A549 (cell line): Measurements from ENCODE around the gene APOM.

Experiments used
- JUN ChIP-seq, 2 experiments: fragments of >200 bp; sonication (Bioruptor Twin); formaldehyde crosslinking; IDR thresholded peaks; 2 replicates in 1 of 2; 3 replicates in 1 of 2; pipeline ENCODE4 v1.6.1; 2016 to 2017
- MYC ChIP-seq: IDR thresholded peaks from 2 replicates; pipeline ENCODE4 v1.6.1; 2012; ENCODE audit warnings: mild to moderate bottlenecking, inconsistent platforms, low read length, improper control_type of control experiment, borderline replicate concordance
- NR3C1 ChIP-seq: fragments of >200 bp; sonication (Bioruptor Twin); formaldehyde crosslinking; IDR thresholded peaks from 3 replicates; pipeline ENCODE4 v1.6.1; 2017
- POLR2A ChIP-seq: IDR thresholded peaks from 2 replicates; pipeline ENCODE4 v1.6.1; 2012; ENCODE audit warnings: mild to moderate bottlenecking, low read length
- RAD21 ChIP-seq, 2 experiments: fragments of >200 bp in 1 of 2; sonication (Bioruptor Twin) in 1 of 2; formaldehyde crosslinking in 1 of 2; IDR thresholded peaks in 1 of 2; conservative IDR thresholded peaks in 1 of 2; 2 replicates in 1 of 2; 3 replicates in 1 of 2; pipeline ENCODE4 v1.6.1; 2012 to 2018; ENCODE audit warnings: inconsistent platforms in 1 of 2
- ZFP36 ChIP-seq: fragments of 450-650 bp; IDR thresholded peaks from 2 replicates; pipeline ENCODE4 v1.6.1; 2014; ENCODE audit warnings: borderline replicate concordance; ENCODE audit not compliant: partially characterized antibody
- ZSCAN20 ChIP-seq: fragments of 250-450 bp; sonication (Bioruptor Pico); IDR thresholded peaks from 2 replicates; pipeline ENCODE4 v1.8.0; 2022; ENCODE audit warnings: mild to moderate bottlenecking, moderate library complexity
- TF ChIP-seq, protein P1 (sequence below): fragments of >200 bp; sonication (Bioruptor Twin); formaldehyde crosslinking; IDR thresholded peaks from 3 replicates; pipeline ENCODE4 v1.5.1; 2016

DNA sequence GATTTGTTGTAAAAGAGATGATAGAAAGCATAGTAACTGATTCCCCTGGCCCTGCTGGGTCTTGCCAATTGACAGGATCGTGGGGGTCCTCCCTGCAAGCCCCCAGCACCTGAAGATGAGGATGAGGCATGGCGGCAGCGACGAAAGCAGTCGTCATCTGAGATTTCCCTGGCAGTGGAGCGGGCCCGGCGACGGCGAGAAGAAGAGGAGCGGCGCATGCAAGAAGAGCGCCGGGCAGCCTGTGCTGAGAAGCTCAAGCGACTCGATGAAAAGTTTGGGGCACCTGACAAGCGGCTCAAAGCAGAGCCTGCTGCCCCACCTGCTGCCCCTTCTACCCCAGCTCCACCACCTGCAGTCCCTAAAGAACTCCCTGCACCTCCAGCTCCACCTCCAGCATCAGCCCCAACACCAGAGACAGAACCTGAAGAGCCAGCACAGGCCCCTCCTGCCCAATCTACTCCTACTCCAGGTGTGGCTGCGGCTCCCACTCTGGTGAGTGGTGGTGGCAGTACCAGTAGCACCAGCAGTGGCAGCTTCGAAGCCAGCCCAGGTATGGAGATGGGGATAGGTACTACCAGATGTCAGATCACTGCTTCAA is 27.9 kb upstream of the APOM start:
- TF ChIP-seq MYC (no peak), ZFP36 (no peak), RAD21 (conservative IDR thresholded peaks at IDR 0.05 in 1 of 2, IDR thresholded peaks at IDR 0.05 in 1 of 2) (no peak), POLR2A (no peak), NR3C1 (no peak), ZSCAN20 (no peak), JUN (IDR thresholded peaks at IDR 0.05) (no peak)
- TF ChIP-seq, protein P1, sequence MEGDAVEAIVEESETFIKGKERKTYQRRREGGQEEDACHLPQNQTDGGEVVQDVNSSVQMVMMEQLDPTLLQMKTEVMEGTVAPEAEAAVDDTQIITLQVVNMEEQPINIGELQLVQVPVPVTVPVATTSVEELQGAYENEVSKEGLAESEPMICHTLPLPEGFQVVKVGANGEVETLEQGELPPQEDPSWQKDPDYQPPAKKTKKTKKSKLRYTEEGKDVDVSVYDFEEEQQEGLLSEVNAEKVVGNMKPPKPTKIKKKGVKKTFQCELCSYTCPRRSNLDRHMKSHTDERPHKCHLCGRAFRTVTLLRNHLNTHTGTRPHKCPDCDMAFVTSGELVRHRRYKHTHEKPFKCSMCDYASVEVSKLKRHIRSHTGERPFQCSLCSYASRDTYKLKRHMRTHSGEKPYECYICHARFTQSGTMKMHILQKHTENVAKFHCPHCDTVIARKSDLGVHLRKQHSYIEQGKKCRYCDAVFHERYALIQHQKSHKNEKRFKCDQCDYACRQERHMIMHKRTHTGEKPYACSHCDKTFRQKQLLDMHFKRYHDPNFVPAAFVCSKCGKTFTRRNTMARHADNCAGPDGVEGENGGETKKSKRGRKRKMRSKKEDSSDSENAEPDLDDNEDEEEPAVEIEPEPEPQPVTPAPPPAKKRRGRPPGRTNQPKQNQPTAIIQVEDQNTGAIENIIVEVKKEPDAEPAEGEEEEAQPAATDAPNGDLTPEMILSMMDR, result no peak
